Thymus (tissue), 11 donors: ENCODE data around the gene NPLOC4. TPM values are rescaled to one million over a fixed set of nuclear protein-coding genes. Genes with fewer than 3 reads are reported as not detected.
"Not testable (repeated sequence)": the region's sequence is repeated elsewhere in the genome, so short reads cannot be mapped to it uniquely, and the experiment has no call there.

Experiments used
- DNase-seq, 9 donors: peaks; one replicate each; pipeline ENCODE4 v3.0.0-alpha.2; 2013; ENCODE audit warnings: low spot score in 9 of 9, low read depth in 6 of 9, missing footprints in 1 of 9
- H3K27ac ChIP-seq, 2 donors: one replicate each; pipeline ENCODE4 v1.5.1; 2013; ENCODE audit warnings: control low read depth in 1 of 2, low read depth in 1 of 2, low read length in 1 of 2, mild to moderate bottlenecking in 1 of 2, moderate library complexity in 1 of 2
- H3K27me3 ChIP-seq, 2 donors: one replicate each; pipeline ENCODE4 v1.5.1; 2013; ENCODE audit warnings: low read length in 1 of 2; ENCODE audit not compliant: control insufficient read depth in 2 of 2, insufficient read depth in 1 of 2
- H3K36me3 ChIP-seq, 2 donors: one replicate each; pipeline ENCODE4 v1.5.1; 2013; ENCODE audit warnings: low read length in 1 of 2, mild to moderate bottlenecking in 1 of 2, moderate library complexity in 1 of 2; ENCODE audit not compliant: control insufficient read depth in 2 of 2, insufficient read depth in 2 of 2
- H3K4me1 ChIP-seq, 2 donors: one replicate each; pipeline ENCODE4 v1.5.1; 2013; ENCODE audit warnings: low read length in 2 of 2; ENCODE audit not compliant: control insufficient read depth in 2 of 2, insufficient read depth in 2 of 2
- H3K4me3 ChIP-seq, 2 donors: one replicate each; pipeline ENCODE4 v1.5.1; 2013; ENCODE audit warnings: low read length in 2 of 2, control low read depth in 1 of 2, mild to moderate bottlenecking in 1 of 2
- H3K9me3 ChIP-seq, 2 donors: one replicate each; pipeline ENCODE4 v1.5.1; 2013; ENCODE audit warnings: low read length in 1 of 2, mild to moderate bottlenecking in 1 of 2; ENCODE audit not compliant: control insufficient read depth in 2 of 2, insufficient read depth in 1 of 2
- WGBS: extraction: QIAGEN DNeasy Blood & Tissue Kit; methylation state at CpG from one replicate; pipeline ENCODE4 v1.1.7; 2013; 5-methylcytosine and 5-hydroxymethylcytosine counted together
- polyA plus RNA-seq: library from polyadenylated mRNA; stranded (reverse); fragments of 200-250 nt; gene quantifications from one replicate; pipeline ENCODE4 v1.2.3, GENCODE V29; 2013
- total RNA-seq: library from RNA; stranded (reverse); fragments of 120-200 nt; gene quantifications from one replicate; pipeline ENCODE4 v1.2.4, GENCODE V29; 2013
- donor health status: healthy.

The NPLOC4 gene
- total and polyA plus RNA-seq, 2 donors = 26.1 to 43.3 TPM

DNA sequence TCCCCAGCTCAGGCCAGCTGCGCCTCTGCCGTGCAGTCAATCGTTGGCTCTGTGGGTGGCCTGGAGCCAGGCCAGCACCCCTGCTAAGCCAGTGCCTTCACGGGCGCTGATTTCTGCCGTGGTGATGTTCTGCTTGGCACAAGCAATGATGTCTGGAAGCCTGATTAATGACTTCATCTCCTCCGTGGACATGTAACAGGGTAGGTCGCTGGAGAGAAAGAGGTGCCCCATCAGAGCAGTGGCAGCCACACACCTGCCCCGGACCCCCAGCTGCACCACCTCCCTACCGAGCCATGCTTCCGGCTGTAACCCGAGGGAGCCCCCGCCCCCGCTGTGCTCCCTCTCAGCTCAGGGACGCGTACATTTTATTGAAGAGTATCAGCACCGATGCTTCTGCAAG, 44.8 kb upstream of the NPLOC4 start:
- H3K9me3 ChIP-seq = no peaks in the 10 kb centered on the region
- H3K27me3 ChIP-seq = no peaks in the 10 kb centered on the region
- no peak for DNase-seq
- H3K36me3 ChIP-seq = peaks cover 16 to 27% of the 10 kb centered on the region in 2 donors
- 96% methylated on average over 17 of the region's 17 CpGs for WGBS
- H3K4me3 ChIP-seq = no peak overlapping the region
- no peak overlapping the region for H3K27ac ChIP-seq
- peaks cover 16 to 25% of the 10 kb centered on the region in 2 donors for H3K4me1 ChIP-seq

DNA sequence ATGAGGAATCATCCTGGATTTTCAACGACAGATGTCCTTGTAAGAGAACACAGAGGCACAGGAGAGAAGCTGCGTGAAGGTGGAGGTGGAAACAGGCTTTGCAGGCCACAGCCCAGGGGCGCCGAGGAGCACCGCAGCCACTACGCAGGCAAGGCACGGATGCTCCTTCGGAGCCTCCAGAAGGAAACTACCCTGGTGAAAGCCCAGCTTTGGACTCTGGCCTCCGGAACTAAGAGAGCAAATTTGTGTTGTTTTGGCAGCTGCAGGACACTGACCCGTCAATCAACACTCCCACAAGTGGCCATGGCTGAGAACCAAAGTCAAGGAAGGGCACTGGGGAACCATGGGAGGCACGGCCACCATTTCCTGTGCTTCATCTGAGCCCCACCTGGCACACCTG, 43.2 kb upstream of the NPLOC4 start:
- no peak for DNase-seq
- WGBS = 97% methylated on average over 11 of the region's 11 CpGs

DNA sequence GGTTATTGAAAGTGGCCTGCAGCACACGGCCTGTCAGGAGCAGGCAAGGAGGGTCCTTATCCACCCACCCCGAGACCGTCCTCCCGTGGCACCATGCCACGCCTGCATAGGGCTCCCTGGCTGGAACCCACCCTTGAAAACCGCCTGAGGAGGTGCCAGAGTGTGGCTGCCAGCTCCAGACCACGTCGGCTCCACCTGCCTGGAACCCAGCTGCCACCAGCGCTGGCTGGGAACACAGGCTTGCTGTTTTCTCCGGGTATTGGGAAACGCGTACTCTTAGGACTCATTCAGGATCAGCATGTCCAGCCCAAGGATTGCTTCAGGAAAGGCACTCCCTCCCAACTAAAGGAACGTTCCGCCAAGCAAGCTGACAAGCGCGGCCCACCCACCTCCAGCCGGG, 40.0 kb upstream of the NPLOC4 start:
- Histone ChIP-seq H3K36me3 (peaks cover 40 to 42% of the 10 kb centered on the region in 2 donors), H3K27ac (no peak overlapping the region), H3K9me3 (no peaks in the 10 kb centered on the region), H3K27me3 (no peaks in the 10 kb centered on the region), H3K4me3 (no peak overlapping the region), H3K4me1 (no peaks in the 10 kb centered on the region)
- DNase-seq = no peak
- 95% methylated on average over 17 of the region's 17 CpGs for WGBS

More for the DNA sequence above, 43.2 kb upstream of the NPLOC4 start:
- Histone ChIP-seq H3K9me3 (no peaks in the 10 kb centered on the region), H3K4me3 (no peak overlapping the region), H3K4me1 (peaks cover 16 to 17% of the 10 kb centered on the region in 2 donors), H3K36me3 (peaks cover 14 to 15% of the 10 kb centered on the region in 2 donors), H3K27ac (no peak overlapping the region), H3K27me3 (no peaks in the 10 kb centered on the region)

DNA sequence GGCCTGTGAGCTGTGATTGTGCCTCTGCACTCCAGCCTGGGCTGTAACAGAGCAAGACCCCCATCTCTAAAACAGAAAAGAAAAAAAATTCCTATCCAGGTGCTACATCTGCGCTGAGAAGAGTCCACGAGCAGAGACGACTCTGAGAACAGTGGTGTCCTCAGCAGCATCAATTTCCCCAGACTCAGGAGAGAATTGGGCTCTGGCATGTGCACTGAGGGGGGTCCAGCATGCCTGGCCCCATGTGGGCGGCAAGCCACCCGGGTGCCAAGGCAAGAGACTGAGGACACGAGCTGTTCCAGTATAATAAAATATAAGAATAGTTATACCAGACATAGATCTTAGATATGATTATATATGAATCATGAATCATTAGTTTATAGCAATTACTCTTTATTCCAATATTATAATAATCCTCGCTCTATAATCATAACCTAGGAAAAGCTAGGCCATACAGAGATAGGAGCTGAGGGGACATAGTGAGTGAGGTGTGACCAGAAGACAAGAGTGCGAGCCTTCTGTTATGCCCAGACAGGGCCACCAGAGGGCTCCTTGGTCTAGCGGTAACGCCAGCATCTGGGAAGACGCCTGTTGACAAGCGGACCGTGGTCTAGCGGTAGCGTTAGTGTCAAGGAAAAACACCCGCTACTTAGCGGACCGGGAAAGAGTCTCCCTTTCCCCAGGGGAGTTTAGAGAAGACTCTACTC, 38.8 kb upstream of the NPLOC4 start:
- not testable (repeated sequence) for H3K27ac ChIP-seq, H3K4me3 ChIP-seq, DNase-seq, H3K27me3 ChIP-seq, H3K9me3 ChIP-seq, H3K4me1 ChIP-seq
- H3K36me3 ChIP-seq = peaks cover 42 to 46% of the 10 kb centered on the region in 2 donors
- WGBS = 62% methylated on average over 18 of the region's 18 CpGs

DNA sequence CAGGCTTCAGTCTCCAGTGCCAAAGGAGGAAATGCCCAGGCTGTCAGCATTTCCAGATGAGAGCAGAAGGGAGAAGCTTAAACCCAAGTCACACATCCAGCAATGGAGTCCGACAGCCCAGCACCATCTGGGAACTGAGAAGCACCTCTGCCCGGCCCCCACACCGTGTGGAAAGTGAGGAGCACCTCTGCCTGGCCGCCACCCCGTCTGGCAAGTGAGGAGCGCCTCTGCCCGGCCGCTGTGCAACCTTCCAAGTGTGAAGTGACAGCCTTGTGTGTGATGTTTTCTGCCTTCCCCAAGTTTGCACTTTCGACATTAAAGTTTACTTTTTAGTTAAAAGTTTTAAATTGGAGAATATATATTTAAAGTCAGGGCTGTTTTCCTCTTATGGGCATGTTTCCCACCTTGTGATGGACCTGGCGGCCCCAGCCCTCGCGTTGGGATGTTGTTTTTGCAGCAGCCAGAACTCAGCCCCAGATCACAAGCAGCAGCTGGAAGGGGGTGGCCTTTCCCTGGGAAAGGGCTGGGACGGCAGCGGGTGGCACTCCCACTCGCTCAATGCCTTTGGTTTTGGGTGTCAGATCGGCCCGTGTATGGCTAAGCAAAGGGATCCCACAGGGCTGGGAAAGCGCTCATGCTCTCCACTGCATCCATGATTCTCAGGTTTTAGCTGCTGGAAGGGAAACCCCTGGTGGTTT, 36.8 kb upstream of the NPLOC4 start:
- peak overlapping the region in 1 of 2 donors; percentile 31 for H3K27ac ChIP-seq
- H3K36me3 ChIP-seq = peaks cover 51 to 62% of the 10 kb centered on the region in 2 donors
- H3K9me3 ChIP-seq = no peaks in the 10 kb centered on the region
- H3K27me3 ChIP-seq = no peaks in the 10 kb centered on the region
- H3K4me1 ChIP-seq = no peaks in the 10 kb centered on the region
- no peak overlapping the region for H3K4me3 ChIP-seq
- WGBS = 97% methylated on average over 18 of the region's 18 CpGs
- DNase-seq = no peak

DNA sequence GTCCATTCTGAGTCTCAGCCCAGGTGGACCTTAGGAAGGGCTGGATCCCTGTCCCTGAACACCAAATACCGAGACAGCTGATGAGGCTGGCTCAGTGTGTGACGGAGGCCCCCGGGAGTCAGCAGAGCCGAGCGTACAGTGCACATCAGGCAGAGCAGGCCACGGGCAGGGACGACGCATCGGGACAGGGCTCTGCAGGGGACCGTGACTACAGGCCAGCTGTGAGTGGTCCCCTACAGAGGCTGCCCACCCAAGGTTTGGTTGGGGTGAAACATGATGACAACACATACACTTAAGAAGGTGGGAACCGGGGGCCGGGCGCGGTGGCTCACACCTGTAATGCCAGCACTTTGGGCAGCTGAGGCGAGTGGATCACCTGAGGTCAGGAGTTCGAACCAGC, 36.0 kb upstream of the NPLOC4 start:
- H3K27me3 ChIP-seq = no peaks in the 10 kb centered on the region
- H3K4me1 ChIP-seq = peaks cover 0 to 3% of the 10 kb centered on the region in 2 donors
- no peak overlapping the region for H3K27ac ChIP-seq
- no peak overlapping the region for H3K4me3 ChIP-seq
- WGBS = 98% methylated on average over 16 of the region's 16 CpGs
- no peak for DNase-seq
- peaks cover 56 to 62% of the 10 kb centered on the region in 2 donors for H3K36me3 ChIP-seq
- no peaks in the 10 kb centered on the region for H3K9me3 ChIP-seq

DNA sequence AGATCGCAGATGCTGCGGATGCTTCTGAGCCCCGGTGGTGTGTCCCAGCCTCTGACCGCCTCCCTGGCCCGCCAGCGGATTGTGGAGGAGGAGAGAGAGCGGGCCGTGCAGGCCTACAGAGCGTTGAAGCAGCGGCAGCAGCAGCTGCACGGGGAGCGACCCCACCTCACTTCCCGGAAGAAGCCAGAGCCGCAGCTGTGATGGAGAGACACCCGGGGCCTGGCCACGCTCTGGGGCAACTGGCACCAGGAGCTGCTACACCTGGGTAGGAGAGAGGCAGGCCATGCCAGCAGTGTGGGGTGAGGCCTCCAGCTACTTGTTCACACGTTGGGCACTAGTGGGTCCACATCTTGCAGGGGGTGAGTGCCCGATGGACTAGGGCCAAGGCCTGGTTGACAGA, 35.6 kb upstream of the NPLOC4 start:
- peaks cover 4 to 8% of the 10 kb centered on the region in 2 donors for H3K4me1 ChIP-seq
- no peak overlapping the region for H3K27ac ChIP-seq
- DNase-seq = no peak
- no peaks in the 10 kb centered on the region for H3K27me3 ChIP-seq
- no peaks in the 10 kb centered on the region for H3K9me3 ChIP-seq
- 98% methylated on average over 18 of the region's 18 CpGs for WGBS
- no peak overlapping the region for H3K4me3 ChIP-seq
- H3K36me3 ChIP-seq = peaks cover 56 to 62% of the 10 kb centered on the region in 2 donors

DNA sequence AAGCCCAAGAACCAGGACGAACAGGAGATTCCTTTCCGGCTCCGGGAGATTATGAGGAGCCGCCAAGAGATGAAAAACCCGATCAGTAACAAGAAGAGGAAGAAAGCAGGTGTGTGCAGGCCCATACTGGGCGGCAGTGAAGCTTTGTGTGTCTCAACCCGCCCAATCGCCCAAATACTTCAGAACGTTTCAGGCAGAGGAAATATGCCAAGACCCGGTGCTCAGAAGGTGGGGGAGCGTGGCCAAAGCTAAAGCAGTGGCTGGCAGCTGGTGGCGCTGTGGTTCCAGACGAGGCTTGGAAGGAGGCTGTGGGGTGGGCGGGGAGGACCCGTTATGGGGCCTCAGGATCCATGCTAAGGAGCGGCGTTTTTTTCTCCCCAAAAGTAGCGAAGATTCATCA, 30.8 kb upstream of the NPLOC4 start:
- Histone ChIP-seq H3K27ac (no peak overlapping the region), H3K36me3 (peaks cover 41 to 44% of the 10 kb centered on the region in 2 donors), H3K4me1 (peaks cover 5 to 39% of the 10 kb centered on the region in 2 donors), H3K9me3 (no peaks in the 10 kb centered on the region), H3K4me3 (no peak overlapping the region), H3K27me3 (no peaks in the 10 kb centered on the region)
- DNase-seq = no peak
- WGBS = 93% methylated on average over 18 of the region's 18 CpGs
